ENCODE data around the gene ATP6V1G1.

The ATP6V1G1 gene

GRCh38 chr9:114613087-114613486 lies 25.5 kb downstream of the ATP6V1G1 start:
- no peak for DNase-seq

- DNase-seq: no peak
These were observed 26.4 kb downstream of the ATP6V1G1 start for GRCh38 chr9:114613919-114614318.

- DNase-seq: no peak
These were observed 26.8 kb downstream of the ATP6V1G1 start for GRCh38 chr9:114614373-114614772.

- DNase-seq: peak; percentile 27
These were observed 29.3 kb downstream of the ATP6V1G1 start for GRCh38 chr9:114616684-114617520.

GRCh38 chr9:114619191-114619761 lies 31.7 kb downstream of the ATP6V1G1 start:
- no peak for DNase-seq

GRCh38 chr9:114621561-114621960 lies 34.0 kb downstream of the ATP6V1G1 start:
- DNase-seq: no peak

- no peak for DNase-seq
These were observed 34.5 kb downstream of the ATP6V1G1 start for GRCh38 chr9:114621975-114622609.

- DNase-seq: no peak
These were observed 37.1 kb downstream of the ATP6V1G1 start for GRCh38 chr9:114624677-114625076.

- DNase-seq: no peak
These were observed 38.9 kb downstream of the ATP6V1G1 start for GRCh38 chr9:114626415-114627020.

- DNase-seq: no peak
These were observed 40.0 kb downstream of the ATP6V1G1 start for GRCh38 chr9:114627553-114627952.

GRCh38 chr9:114629563-114630090 lies 42.1 kb downstream of the ATP6V1G1 start:
- no peak for DNase-seq

- no peak for DNase-seq
These were observed 43.6 kb downstream of the ATP6V1G1 start for GRCh38 chr9:114631166-114631565.

GRCh38 chr9:114633438-114634089 lies 46.0 kb downstream of the ATP6V1G1 start:
- no peak for DNase-seq

- DNase-seq: no peak
These were observed 46.8 kb downstream of the ATP6V1G1 start for GRCh38 chr9:114634387-114634786.

- no peak for DNase-seq
These were observed 50.8 kb downstream of the ATP6V1G1 start for GRCh38 chr9:114638404-114638803.

- DNase-seq: no peak
These were observed 54.4 kb downstream of the ATP6V1G1 start for GRCh38 chr9:114641967-114642366.

GRCh38 chr9:114643001-114643400 lies 55.4 kb downstream of the ATP6V1G1 start:
- DNase-seq: no peak

- no peak for DNase-seq
These were observed 56.3 kb downstream of the ATP6V1G1 start for GRCh38 chr9:114643896-114644295.
